ENCODE results near the gene ZNF195. TPM values are rescaled to one million over a fixed set of nuclear protein-coding genes. Genes with fewer than 3 reads are reported as not detected.
"Not testable (repeated sequence)": the region's sequence is repeated elsewhere in the genome, so short reads cannot be mapped to it uniquely, and the experiment has no call there.

Gene ZNF195
- total and polyA plus RNA-seq, 2 of the 8 experiments (the other 6 are each of a cell fraction or from before 2014, with no cell fraction given): 23.9 to 88.6 TPM

GRCh38 chr11:3408722-3409121 is 29.8 kb upstream of the ZNF195 start:
- H3K23me2 ChIP-seq (ENCODE audit: low read depth, low read length); H4K20me1 ChIP-seq (replicated peaks in 1 of 2; ENCODE audit: control insufficient read depth in 1 of 2, insufficient read depth in 2 of 2, low read length in 2 of 2); H3K56ac ChIP-seq (replicated peaks; ENCODE audit: insufficient read length, low read depth, low read length); H3K4me2 ChIP-seq (ENCODE audit: insufficient read depth in 1 of 2, low read depth in 2 of 2, low read length in 2 of 2); H2AK5ac ChIP-seq (ENCODE audit: low read depth, low read length); H3K9me3 ChIP-seq (ENCODE audit: insufficient read depth in 2 of 2, low read depth in 1 of 2, low read length in 1 of 2); H3K14ac ChIP-seq (ENCODE audit: insufficient read length); H2BK15ac ChIP-seq (ENCODE audit: low read length); H3K18ac ChIP-seq (ENCODE audit: extremely low read depth, low read length); H3K79me2 ChIP-seq (ENCODE audit: control insufficient read depth in 1 of 2, insufficient read depth in 2 of 2, low read length in 2 of 2); H2BK20ac ChIP-seq (ENCODE audit: low read length); H2BK120ac ChIP-seq (replicated peaks; ENCODE audit: low read depth, low read length); H3K27me3 ChIP-seq (replicated peaks in 1 of 4; ENCODE audit: control insufficient read depth in 3 of 4, extremely low read depth in 1 of 4, insufficient read depth in 3 of 4, low read length in 3 of 4); H3K23ac ChIP-seq (ENCODE audit: insufficient read length); H2BK5ac ChIP-seq (ENCODE audit: low read depth, low read length); H4K8ac ChIP-seq (ENCODE audit: extremely low read depth, insufficient read depth, low read length); H4K91ac ChIP-seq (replicated peaks; ENCODE audit: insufficient read length, low read length); H3K4me1 ChIP-seq (replicated peaks in 1 of 4; ENCODE audit: control insufficient read depth in 3 of 4, insufficient read depth in 4 of 4, low read length in 3 of 4); H4K5ac ChIP-seq (ENCODE audit: insufficient read length, low read depth, low read length); H3K9ac ChIP-seq (replicated peaks in 1 of 4; ENCODE audit: extremely low read depth in 1 of 4, low read depth in 3 of 4, low read length in 3 of 4); H3K27ac ChIP-seq (ENCODE audit: low read depth, low read length); H2AFZ ChIP-seq (ENCODE audit: low read length); H3K79me1 ChIP-seq (ENCODE audit: low read depth, low read length); H3K4ac ChIP-seq (replicated peaks; ENCODE audit: insufficient read length, low read depth, low read length); H2BK12ac ChIP-seq (ENCODE audit: low read depth, low read length); FAIRE-seq; H3K4me3 ChIP-seq (ENCODE audit: extremely low read depth in 1 of 4, insufficient read depth in 2 of 4, low read depth in 3 of 4, low read length in 4 of 4): not testable (repeated sequence)
- POLR2A ChIA-PET (ENCODE audit: partially characterized antibody): interaction anchor here (0.7 to 4.4 kb wide), 5 partner anchors 9 to 38 kb away, joined by 3 to 51 read pairs (median 3); partner anchors contain the start of gene ZNF195
- WGBS, 2 experiments (ENCODE audit: extremely low coverage in 1 of 2, insufficient coverage in 1 of 2, insufficient read length in 1 of 2, insufficient replicate concordance in 2 of 2, low coverage in 1 of 2, low lambda C conversion rate in 2 of 2, missing lambda C conversion rate in 1 of 2): 63% methylated on average over 9 of the region's 12 CpGs; no CpG with 5 or more reads in 1 of the 2 experiments
- CTCF ChIA-PET (ENCODE audit: partially characterized antibody): interaction anchor here (0.7 to 4.6 kb wide), 14 partner anchors 9 to 410 kb away, joined by 3 to 34 read pairs (median 4); partner anchors contain the start of gene ZNF195
- DNase-seq (ENCODE audit: low read depth in 1 of 2, low spot score in 2 of 2): peak; percentile 70 to 96
- TF ChIP-seq, protein P1, sequence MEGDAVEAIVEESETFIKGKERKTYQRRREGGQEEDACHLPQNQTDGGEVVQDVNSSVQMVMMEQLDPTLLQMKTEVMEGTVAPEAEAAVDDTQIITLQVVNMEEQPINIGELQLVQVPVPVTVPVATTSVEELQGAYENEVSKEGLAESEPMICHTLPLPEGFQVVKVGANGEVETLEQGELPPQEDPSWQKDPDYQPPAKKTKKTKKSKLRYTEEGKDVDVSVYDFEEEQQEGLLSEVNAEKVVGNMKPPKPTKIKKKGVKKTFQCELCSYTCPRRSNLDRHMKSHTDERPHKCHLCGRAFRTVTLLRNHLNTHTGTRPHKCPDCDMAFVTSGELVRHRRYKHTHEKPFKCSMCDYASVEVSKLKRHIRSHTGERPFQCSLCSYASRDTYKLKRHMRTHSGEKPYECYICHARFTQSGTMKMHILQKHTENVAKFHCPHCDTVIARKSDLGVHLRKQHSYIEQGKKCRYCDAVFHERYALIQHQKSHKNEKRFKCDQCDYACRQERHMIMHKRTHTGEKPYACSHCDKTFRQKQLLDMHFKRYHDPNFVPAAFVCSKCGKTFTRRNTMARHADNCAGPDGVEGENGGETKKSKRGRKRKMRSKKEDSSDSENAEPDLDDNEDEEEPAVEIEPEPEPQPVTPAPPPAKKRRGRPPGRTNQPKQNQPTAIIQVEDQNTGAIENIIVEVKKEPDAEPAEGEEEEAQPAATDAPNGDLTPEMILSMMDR (IDR thresholded peaks at IDR 0.05; ENCODE audit: control extremely low read depth in 1 of 3, insufficient read depth in 1 of 3, low read depth in 1 of 3, low read length in 3 of 3): peak; percentile 77 to 96 (median 78)
- TF ChIP-seq RAD21 (IDR thresholded peaks at IDR 0.05 in 1 of 2, conservative IDR thresholded peaks at IDR 0.05 in 1 of 2; ENCODE audit: low read depth in 2 of 2, low read length in 2 of 2): peak; percentile 58 to 63
- H3K36me3 ChIP-seq (ENCODE audit: control insufficient read depth in 2 of 4, insufficient read depth in 4 of 4, low read length in 3 of 4): peaks cover 3 to 36% (median 11%) of the 10 kb centered on the region in 4 experiments; a peak in 6 of 8 replicates

Measured in H1 (cell line).